ENCODE data around the gene TRIM25.

- TF ChIP-seq MYNN (tag by site-specific recombination; IDR thresholded peaks at IDR 0.05; ENCODE audit: borderline replicate concordance): no peak
- no peak for TF ChIP-seq PRDM4 (tag by site-specific recombination; IDR thresholded peaks at IDR 0.05)
- no peak for TF ChIP-seq ZNF777 (tag by site-specific recombination; IDR thresholded peaks at IDR 0.05; ENCODE audit: borderline replicate concordance)
- TF ChIP-seq YY1 (tag by site-specific recombination; IDR thresholded peaks at IDR 0.05): no peak
- TF ChIP-seq ZNF146 (tag by site-specific recombination; IDR thresholded peaks at IDR 0.05): no peak
- TF ChIP-seq BCL11A (tag by site-specific recombination; IDR thresholded peaks at IDR 0.05; ENCODE audit: low read depth): no peak
- TF ChIP-seq ZIC2 (tag by site-specific recombination; IDR thresholded peaks at IDR 0.05): no peak
- no peak for TF ChIP-seq CTCF (tag by site-specific recombination; IDR thresholded peaks at IDR 0.05)
- TF ChIP-seq ZEB2 (tag by site-specific recombination; IDR thresholded peaks at IDR 0.05): no peak
- TF ChIP-seq REST (tag by site-specific recombination; IDR thresholded peaks at IDR 0.05): no peak
- TF ChIP-seq ZNF488 (tag by site-specific recombination; IDR thresholded peaks at IDR 0.05): no peak
- TF ChIP-seq ZNF837 (tag by site-specific recombination; IDR thresholded peaks at IDR 0.05): no peak
Measured at GRCh38 chr17:56908001-56908542, 5.8 kb downstream of the TRIM25 start.
